ENCODE data around the gene HIVEP3.

DNA sequence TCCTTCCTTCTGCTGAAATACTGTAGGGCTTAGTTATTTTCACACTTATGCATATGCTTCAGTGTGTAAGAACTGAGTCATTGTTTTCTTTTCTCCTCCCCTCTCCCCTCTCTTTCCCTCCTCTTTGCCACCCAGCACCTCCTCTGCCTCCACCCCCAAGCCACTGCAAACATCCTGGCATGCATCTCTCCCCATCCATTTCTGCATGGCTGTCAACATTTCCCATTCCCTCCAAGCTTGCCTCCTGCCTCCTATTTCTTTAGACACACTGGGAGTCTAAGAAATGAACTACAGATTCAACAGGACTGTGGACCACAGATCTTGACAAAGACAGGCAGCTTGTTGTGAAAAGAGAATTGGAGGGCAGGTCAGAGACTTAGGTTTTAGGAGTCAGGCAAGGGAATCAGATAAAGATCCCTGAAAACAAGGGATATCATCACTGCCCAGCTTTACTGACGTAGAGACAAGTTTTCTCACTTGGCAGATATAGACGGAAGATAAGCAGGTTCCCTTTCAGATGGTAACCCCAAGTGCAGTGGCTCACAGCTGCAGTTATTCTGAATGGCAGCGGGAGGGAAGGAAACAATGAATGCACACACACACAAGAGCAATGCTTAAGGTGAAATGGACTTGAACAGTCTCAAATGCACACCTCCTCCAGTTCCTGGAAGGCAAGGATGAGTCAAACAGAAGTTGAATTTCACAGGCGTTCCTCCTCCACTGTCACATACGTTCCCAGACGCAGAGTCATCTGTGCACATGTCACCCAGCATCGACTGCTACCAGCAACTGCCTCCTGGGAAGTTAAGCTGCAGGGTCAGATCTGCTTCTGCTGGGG is 56.1 kb downstream of the HIVEP3 start:
- TF ChIP-seq, protein P1, sequence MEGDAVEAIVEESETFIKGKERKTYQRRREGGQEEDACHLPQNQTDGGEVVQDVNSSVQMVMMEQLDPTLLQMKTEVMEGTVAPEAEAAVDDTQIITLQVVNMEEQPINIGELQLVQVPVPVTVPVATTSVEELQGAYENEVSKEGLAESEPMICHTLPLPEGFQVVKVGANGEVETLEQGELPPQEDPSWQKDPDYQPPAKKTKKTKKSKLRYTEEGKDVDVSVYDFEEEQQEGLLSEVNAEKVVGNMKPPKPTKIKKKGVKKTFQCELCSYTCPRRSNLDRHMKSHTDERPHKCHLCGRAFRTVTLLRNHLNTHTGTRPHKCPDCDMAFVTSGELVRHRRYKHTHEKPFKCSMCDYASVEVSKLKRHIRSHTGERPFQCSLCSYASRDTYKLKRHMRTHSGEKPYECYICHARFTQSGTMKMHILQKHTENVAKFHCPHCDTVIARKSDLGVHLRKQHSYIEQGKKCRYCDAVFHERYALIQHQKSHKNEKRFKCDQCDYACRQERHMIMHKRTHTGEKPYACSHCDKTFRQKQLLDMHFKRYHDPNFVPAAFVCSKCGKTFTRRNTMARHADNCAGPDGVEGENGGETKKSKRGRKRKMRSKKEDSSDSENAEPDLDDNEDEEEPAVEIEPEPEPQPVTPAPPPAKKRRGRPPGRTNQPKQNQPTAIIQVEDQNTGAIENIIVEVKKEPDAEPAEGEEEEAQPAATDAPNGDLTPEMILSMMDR (IDR thresholded peaks at IDR 0.05): no peak
- TF ChIP-seq POLR2AphosphoS5 (IDR thresholded peaks at IDR 0.05; ENCODE audit: low read depth, low read length) (no peak), TCF7L2 (IDR thresholded peaks at IDR 0.05; ENCODE audit: low read depth, low read length) (no peak), SIN3A (IDR thresholded peaks at IDR 0.05; ENCODE audit: borderline replicate concordance, insufficient read depth, low read depth, low read length) (no peak)
- TF ChIP-seq, protein P2, sequence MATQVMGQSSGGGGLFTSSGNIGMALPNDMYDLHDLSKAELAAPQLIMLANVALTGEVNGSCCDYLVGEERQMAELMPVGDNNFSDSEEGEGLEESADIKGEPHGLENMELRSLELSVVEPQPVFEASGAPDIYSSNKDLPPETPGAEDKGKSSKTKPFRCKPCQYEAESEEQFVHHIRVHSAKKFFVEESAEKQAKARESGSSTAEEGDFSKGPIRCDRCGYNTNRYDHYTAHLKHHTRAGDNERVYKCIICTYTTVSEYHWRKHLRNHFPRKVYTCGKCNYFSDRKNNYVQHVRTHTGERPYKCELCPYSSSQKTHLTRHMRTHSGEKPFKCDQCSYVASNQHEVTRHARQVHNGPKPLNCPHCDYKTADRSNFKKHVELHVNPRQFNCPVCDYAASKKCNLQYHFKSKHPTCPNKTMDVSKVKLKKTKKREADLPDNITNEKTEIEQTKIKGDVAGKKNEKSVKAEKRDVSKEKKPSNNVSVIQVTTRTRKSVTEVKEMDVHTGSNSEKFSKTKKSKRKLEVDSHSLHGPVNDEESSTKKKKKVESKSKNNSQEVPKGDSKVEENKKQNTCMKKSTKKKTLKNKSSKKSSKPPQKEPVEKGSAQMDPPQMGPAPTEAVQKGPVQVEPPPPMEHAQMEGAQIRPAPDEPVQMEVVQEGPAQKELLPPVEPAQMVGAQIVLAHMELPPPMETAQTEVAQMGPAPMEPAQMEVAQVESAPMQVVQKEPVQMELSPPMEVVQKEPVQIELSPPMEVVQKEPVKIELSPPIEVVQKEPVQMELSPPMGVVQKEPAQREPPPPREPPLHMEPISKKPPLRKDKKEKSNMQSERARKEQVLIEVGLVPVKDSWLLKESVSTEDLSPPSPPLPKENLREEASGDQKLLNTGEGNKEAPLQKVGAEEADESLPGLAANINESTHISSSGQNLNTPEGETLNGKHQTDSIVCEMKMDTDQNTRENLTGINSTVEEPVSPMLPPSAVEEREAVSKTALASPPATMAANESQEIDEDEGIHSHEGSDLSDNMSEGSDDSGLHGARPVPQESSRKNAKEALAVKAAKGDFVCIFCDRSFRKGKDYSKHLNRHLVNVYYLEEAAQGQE (IDR thresholded peaks at IDR 0.05; ENCODE audit: insufficient read depth in 1 of 2, low read depth in 2 of 2, low read length in 1 of 2): no peak

Measured in Panc1 (cell line).